SH-SY5Y (cell line): ENCODE data around the gene LY86.

Source experiments
- GATA2 ChIP-seq: IDR thresholded peaks from 2 replicates; pipeline ENCODE4 v1.6.1; 2011; ENCODE audit warnings: mild to moderate bottlenecking, low read depth, low read length
- GATA3 ChIP-seq: IDR thresholded peaks from 2 replicates; pipeline ENCODE4 v1.6.1; 2011; ENCODE audit warnings: low read depth, mild to moderate bottlenecking, low read length, moderate library complexity

- TF ChIP-seq GATA2 (no peak), GATA3 (no peak)
These were observed 71.2 kb downstream of the LY86 start for GRCh38 chr6:6659600-6660327.
